PC-3 (cell line): ENCODE results near the gene ABHD14A. TPM values are rescaled to one million over a fixed set of nuclear protein-coding genes. Genes with fewer than 3 reads are reported as not detected.

Source experiments
- ATAC-seq: fragments of 200-7000 bp; cut with Tn5 transposase; 2 replicates; pipeline ENCODE4 v1.9.1; 2020; ENCODE audit warnings: mild to moderate bottlenecking, moderate library complexity
- BruUV-seq: library from RNA; stranded (reverse); fragments of 400-500 nt; replicated peaks from 2 replicates; lab custom pipeline; 2021; lab: Mats Ljungman, UMichigan
- CTCF ChIA-PET: fragments of 300-600 bp; sonication (Branson Sonifier 250); formaldehyde crosslinking; loops from one replicate; lab custom pipeline; 2022; ENCODE audit warnings: antibody characterized with exemption; lab: Charles Lee
- POLR2A ChIA-PET: fragments of 300-600 bp; sonication (Branson Sonifier 250); formaldehyde crosslinking; loops from one replicate; lab custom pipeline; 2022; ENCODE audit warnings: antibody characterized with exemption; ENCODE audit not compliant: unreplicated experiment; lab: Charles Lee
- DNase-seq: peaks from one replicate; pipeline ENCODE4 v3.0.0-alpha.2; 2015
- H2AFZ ChIP-seq: fragments of 300-600 bp; sonication (generic); 2 replicates; pipeline ENCODE4 v1.6.0; 2016; ENCODE audit warnings: antibody characterized with exemption, low read length
- H3F3A ChIP-seq: fragments of 300-600 bp; sonication (generic); one replicate; pipeline ENCODE4 v1.6.0; 2017; ENCODE audit warnings: antibody characterized with exemption, low read length, control low read depth, mild to moderate bottlenecking; ENCODE audit not compliant: unreplicated experiment
- H3K27ac ChIP-seq: fragments of 300-600 bp; sonication (generic); 2 replicates; pipeline ENCODE4 v1.5.1; 2016; ENCODE audit warnings: mild to moderate bottlenecking, low read length
- H3K27me3 ChIP-seq: fragments of 300-600 bp; sonication (generic); 2 replicates; pipeline ENCODE4 v1.6.1; 2016; ENCODE audit warnings: low read length, mixed read lengths
- H3K36me3 ChIP-seq: fragments of 300-600 bp; sonication (generic); 2 replicates; pipeline ENCODE4 v1.6.1; 2016; ENCODE audit warnings: low read depth, mixed run types, low read length, mixed read lengths
- H3K4me1 ChIP-seq: fragments of 300-600 bp; sonication (generic); 2 replicates; pipeline ENCODE4 v1.5.1; 2016; ENCODE audit warnings: low read length; ENCODE audit not compliant: insufficient read depth
- H3K4me2 ChIP-seq: fragments of 300-600 bp; sonication (generic); 2 replicates; pipeline ENCODE4 v1.6.0; 2016; ENCODE audit warnings: low read length
- H3K4me3 ChIP-seq: fragments of 300-600 bp; sonication (generic); 2 replicates; pipeline ENCODE4 v1.5.1; 2016; ENCODE audit warnings: mild to moderate bottlenecking, low read length, mixed read lengths
- H3K79me2 ChIP-seq: fragments of 300-600 bp; sonication (generic); 2 replicates; pipeline ENCODE4 v1.6.1; 2017; ENCODE audit warnings: low read length, mixed read lengths
- H3K9ac ChIP-seq: fragments of 300-600 bp; sonication (generic); 2 replicates; pipeline ENCODE4 v1.6.0; 2016; ENCODE audit warnings: mild to moderate bottlenecking, low read length
- H3K9me2 ChIP-seq: fragments of 300-600 bp; sonication (generic); replicated peaks from 2 replicates; pipeline ENCODE4 v1.6.1; 2016; ENCODE audit warnings: mixed run types, low read length, mixed read lengths
- H3K9me3 ChIP-seq: fragments of 300-600 bp; sonication (generic); 2 replicates; pipeline ENCODE4 v1.6.1; 2016; ENCODE audit warnings: low read length, mixed read lengths
- H4K20me1 ChIP-seq: fragments of 300-600 bp; sonication (generic); 2 replicates; pipeline ENCODE4 v1.6.1; 2016; ENCODE audit warnings: low read length, mixed read lengths
- EZH2 ChIP-seq: fragments of 300-600 bp; sonication (generic); IDR thresholded peaks from one replicate; pipeline ENCODE4 v1.6.1; 2017; ENCODE audit warnings: antibody characterized with exemption, mild to moderate bottlenecking, low read length; ENCODE audit not compliant: unreplicated experiment
- EZH2phosphoT487 ChIP-seq: fragments of 300-600 bp; sonication (generic); IDR thresholded peaks from 2 replicates; pipeline ENCODE4 v1.6.1; 2018; ENCODE audit warnings: mild to moderate bottlenecking, antibody characterized with exemption, low read length, borderline replicate concordance
- intact Hi-C: fragments of 100-400 bp; cut with micrococcal nuclease; formaldehyde crosslinking; loops from 2 replicates; pipeline ENCODE4 v1.9.0; 2023
- total RNA-seq: library from RNA; depleted of rRNA; stranded (reverse); fragments of >200 nt; gene quantifications from 2 replicates; pipeline ENCODE4 v1.2.3, GENCODE V29; 2014; rRNA removed
- TF ChIP-seq, protein P1 (sequence below): fragments of 300-600 bp; sonication (generic); conservative IDR thresholded peaks from 2 replicates; pipeline ENCODE4 v1.5.1; 2017; ENCODE audit warnings: antibody characterized with exemption, low read depth, mild to moderate bottlenecking, low read length

ABHD14A gene
- total RNA-seq, 1 experiment from 2014 or later = 23.4 TPM

DNA sequence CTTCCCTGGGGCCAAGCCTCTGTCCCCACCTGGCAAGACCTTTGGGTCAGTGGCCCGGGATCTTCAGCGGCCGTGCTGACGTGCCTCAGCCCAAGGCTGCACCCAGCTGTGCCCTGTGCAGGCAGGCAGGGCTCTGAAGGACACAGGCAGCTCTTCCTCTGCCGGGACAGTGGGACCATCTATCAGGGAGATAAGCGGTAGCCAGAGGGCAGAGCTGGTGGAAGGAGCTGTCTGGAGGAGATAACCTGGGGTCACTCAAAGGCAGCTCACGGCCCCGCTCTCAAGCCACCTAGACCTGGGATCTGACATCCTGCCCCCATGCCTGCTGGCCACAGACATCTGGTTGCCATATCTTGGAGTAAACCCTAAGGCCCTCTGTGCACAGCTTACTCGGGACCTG, 54.2 kb downstream of the ABHD14A start:
- Histone ChIP-seq H3K4me3 (no peak overlapping the region), H3K4me1 (no peaks in the 10 kb centered on the region), H3K27me3 (no peaks in the 10 kb centered on the region), H2AFZ (no peak overlapping the region), H3K9ac (no peak overlapping the region), H3K4me2 (no peak overlapping the region), H3K9me3 (no peaks in the 10 kb centered on the region), H3K9me2 (no peaks in the 10 kb centered on the region), H3F3A (no peaks in the 10 kb centered on the region), H3K36me3 (no peaks in the 10 kb centered on the region), H3K27ac (no peak overlapping the region), H4K20me1 (no peaks in the 10 kb centered on the region), H3K79me2 (no peaks in the 10 kb centered on the region)
- no TSS peak for BruUV-seq
- ChIA-PET POLR2A (no interaction called here), CTCF (no interaction called here)
- DNase-seq (no peak), ATAC-seq (no peak)
- no peak for TF ChIP-seq EZH2phosphoT487
- TF ChIP-seq, protein P1, sequence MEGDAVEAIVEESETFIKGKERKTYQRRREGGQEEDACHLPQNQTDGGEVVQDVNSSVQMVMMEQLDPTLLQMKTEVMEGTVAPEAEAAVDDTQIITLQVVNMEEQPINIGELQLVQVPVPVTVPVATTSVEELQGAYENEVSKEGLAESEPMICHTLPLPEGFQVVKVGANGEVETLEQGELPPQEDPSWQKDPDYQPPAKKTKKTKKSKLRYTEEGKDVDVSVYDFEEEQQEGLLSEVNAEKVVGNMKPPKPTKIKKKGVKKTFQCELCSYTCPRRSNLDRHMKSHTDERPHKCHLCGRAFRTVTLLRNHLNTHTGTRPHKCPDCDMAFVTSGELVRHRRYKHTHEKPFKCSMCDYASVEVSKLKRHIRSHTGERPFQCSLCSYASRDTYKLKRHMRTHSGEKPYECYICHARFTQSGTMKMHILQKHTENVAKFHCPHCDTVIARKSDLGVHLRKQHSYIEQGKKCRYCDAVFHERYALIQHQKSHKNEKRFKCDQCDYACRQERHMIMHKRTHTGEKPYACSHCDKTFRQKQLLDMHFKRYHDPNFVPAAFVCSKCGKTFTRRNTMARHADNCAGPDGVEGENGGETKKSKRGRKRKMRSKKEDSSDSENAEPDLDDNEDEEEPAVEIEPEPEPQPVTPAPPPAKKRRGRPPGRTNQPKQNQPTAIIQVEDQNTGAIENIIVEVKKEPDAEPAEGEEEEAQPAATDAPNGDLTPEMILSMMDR = no peak
- no peak for TF ChIP-seq EZH2
- intact Hi-C loops = no loop called here

DNA sequence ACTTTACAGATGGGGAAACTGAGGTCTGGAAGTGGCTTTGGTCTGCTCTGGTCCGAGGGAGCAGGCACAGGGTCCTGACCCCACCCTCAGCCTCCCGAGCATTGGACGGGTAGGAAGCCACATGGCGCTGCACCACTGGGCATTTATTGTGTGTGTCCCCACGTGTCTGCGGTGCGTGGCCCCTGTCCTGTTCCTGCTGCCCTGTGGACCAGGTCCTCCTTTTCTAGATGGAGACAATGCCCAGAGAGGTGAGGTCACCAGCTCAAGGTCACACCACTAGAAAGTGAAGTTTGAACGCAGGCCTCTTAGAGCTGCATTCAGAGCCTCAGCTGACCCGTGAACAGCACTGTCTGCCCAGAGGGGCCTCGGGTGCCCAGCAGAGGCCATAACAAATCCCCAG, 54.7 kb downstream of the ABHD14A start:
- H3K27me3 ChIP-seq = no peaks in the 10 kb centered on the region
- no peak for ATAC-seq
- H3K4me1 ChIP-seq = no peaks in the 10 kb centered on the region
- intact Hi-C loops = no loop called here
- no peak overlapping the region for H3K4me3 ChIP-seq
- H3K36me3 ChIP-seq = no peaks in the 10 kb centered on the region
- H3K27ac ChIP-seq = no peak overlapping the region
- no peak overlapping the region for H3K4me2 ChIP-seq
- no peaks in the 10 kb centered on the region for H3K9me2 ChIP-seq
- ChIA-PET CTCF (no interaction called here), POLR2A (no interaction called here)
- BruUV-seq = no TSS peak
- no peak overlapping the region for H3K9ac ChIP-seq
- H3F3A ChIP-seq = no peaks in the 10 kb centered on the region
- TF ChIP-seq, protein P1 = no peak
- no peak for TF ChIP-seq EZH2
- no peak for TF ChIP-seq EZH2phosphoT487
- no peaks in the 10 kb centered on the region for H3K9me3 ChIP-seq
- H2AFZ ChIP-seq = no peak overlapping the region
- no peak for DNase-seq
- no peaks in the 10 kb centered on the region for H3K79me2 ChIP-seq
- no peaks in the 10 kb centered on the region for H4K20me1 ChIP-seq

Other genes with a start within 250 kb of the ABHD14A start
- not detected in 2 replicates for gene IQCF6, start 195.8 kb upstream of the ABHD14A start, total RNA-seq
- not detected in 2 replicates for gene IQCF2, start 113.4 kb upstream of the ABHD14A start, total RNA-seq
- not detected in 2 replicates for gene IQCF5, start 99.5 kb upstream of the ABHD14A start, total RNA-seq
- gene IQCF1, start 71.7 kb upstream of the ABHD14A start, total RNA-seq = 0.22 TPM in 1 of 2 replicates, not detected in the other
- 95.0 and 112 TPM in 2 replicates for gene RRP9, start 33.2 kb upstream of the ABHD14A start, total RNA-seq
- gene PARP3, start 32.7 kb upstream of the ABHD14A start, total RNA-seq = 19.3 and 30.5 TPM in 2 replicates
- gene GPR62, start 19.7 kb upstream of the ABHD14A start, total RNA-seq = not detected in 2 replicates
- 45.8 and 59.1 TPM in 2 replicates for gene PCBP4, start 7.6 kb upstream of the ABHD14A start, total RNA-seq
- gene ABHD14B, start 1.0 kb upstream of the ABHD14A start, total RNA-seq = 49.6 and 53.8 TPM in 2 replicates
- 71.3 and 113 TPM in 2 replicates for gene ACY1, start 8.5 kb downstream of the ABHD14A start, total RNA-seq
- gene RPL29, start 20.8 kb downstream of the ABHD14A start, total RNA-seq = 1,539 and 1,807 TPM in 2 replicates
- gene DUSP7, start 81.5 kb downstream of the ABHD14A start, total RNA-seq = 40.9 and 51.1 TPM in 2 replicates
- 41.5 and 43.0 TPM in 2 replicates for gene POC1A, start 179.4 kb downstream of the ABHD14A start, total RNA-seq
- 63.5 and 69.5 TPM in 2 replicates for gene ALAS1, start 223.1 kb downstream of the ABHD14A start, total RNA-seq